Nucleus accumbens (tissue), 56 donors: ENCODE data around the gene KCNIP1.

Source experiments
- DNase-seq, 56 donors: peaks; one replicate each; lab custom pipeline; 2025; lab: John Stamatoyannopoulos, UW

Gene KCNIP1

GRCh38 chr5:170482511-170482910 is 21.3 kb upstream of the KCNIP1 start:
- no peak for DNase-seq

DNA sequence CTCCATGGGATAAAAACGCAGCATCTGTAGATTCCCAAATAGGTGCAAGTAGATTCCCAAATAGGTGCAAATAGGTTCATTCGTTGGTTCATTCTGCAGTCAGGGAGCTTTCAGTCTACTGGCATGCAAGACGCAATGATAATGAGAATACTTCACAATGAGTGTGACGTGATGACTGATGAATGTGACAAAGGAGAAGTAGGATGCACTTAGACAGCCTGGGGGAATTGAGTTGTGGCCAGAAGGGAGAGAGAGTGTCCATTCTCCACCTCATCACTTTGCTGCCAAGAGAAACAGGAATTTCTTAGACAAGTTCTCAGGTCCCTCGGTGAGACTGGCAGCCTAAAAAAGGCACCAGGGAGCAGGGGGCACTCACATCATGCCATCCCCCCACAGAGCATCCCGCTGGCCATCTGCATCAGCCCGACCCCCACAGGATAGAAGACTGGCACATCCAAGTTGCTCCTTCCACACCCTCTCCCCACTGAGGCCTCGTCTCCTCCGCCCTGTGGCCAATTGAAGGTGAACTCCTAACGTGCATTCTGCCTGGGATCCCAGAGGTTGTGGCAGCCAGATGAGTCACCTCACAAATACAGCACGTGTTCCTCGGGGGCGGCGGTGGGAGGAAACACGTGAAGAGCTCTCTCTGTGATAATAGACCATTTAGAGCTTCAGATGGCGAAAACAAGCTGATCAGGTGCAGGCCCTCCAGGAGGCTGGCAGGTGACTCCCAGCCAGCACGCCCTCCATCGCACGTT is 19.9 kb upstream of the KCNIP1 start:
- peak in 21 of 56 donors; percentile 9 to 74 (median 36) for DNase-seq

DNA sequence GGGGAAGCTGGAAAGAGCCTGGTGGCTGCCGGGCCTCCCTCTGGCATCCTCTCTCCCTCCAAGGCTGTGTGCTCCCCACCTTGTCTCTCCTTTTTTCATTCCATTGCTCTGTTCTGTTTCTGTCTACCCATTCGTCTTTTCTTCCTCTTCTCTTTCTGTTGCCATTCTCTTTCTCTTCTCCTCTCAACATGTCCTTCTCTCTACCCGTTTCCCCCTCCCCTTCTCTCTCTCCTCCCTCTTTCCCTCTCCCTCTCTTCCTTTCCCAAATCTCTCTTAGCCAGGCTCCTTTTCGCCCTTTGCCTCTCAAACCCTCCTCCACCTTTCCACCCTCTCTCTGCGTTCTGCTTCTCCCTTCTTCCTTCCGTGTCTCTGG is 19.4 kb upstream of the KCNIP1 start:
- no peak for DNase-seq

DNA sequence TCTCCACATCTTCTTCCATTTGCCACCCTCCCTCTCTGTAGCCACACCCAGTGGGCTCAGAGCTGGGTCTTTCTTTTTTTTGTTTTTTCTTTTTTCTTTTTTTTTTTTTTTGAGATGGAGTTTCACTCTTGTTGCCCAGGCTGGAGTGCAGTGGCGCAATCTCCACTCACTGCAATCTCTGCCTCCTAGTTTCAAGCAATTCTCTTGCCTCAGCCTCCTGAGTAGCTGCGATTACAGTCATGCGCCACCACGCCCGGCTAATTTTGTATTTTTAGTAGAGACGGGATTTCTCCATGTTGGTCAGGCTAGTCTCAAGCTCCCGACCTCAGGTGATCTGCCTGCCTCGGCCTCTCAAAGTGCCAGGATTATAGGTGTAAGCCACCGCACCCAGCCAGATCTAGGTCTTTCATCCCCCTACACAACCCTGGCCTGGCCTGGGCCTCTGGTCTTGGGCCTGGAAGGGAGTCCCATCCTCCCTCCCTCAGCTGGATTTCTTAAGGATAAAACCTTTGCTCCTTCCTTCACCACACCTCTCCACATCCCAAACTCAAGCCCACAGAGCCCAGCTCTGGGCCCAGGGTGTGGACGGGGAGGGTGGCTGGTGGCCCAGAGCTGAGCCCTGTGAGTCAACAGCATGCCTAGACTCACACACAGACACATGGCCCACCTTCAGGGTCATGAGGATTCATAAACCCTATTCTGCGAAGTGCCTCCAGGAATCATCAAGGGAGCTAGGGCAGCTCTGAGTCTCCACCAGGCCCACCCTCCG is 18.8 kb upstream of the KCNIP1 start:
- DNase-seq: no peak

- DNase-seq: no peak
Observed at GRCh38 chr5:170485616-170485911, 18.3 kb upstream of the KCNIP1 start.

DNA sequence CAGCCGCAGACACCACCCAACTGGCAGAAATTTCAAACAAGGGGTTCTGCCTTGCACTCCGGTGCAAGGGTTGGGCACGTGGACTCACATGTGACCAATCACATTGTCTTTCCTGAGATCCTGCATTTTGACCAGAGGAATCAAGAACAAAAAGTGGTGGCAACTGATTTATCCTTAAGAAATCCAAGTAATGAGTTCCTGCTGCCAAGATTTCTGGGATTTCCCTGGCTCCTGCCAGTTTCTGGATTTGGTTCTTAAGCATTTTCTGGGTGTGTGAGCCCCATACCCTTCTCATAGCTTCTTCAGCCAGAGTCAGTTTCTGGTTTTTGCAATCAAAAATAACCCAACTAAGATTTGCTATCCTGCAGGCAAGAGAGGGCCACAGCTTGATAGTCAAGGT is 17.4 kb upstream of the KCNIP1 start:
- no peak for DNase-seq

- no peak for DNase-seq
Observed at GRCh38 chr5:170488570-170488969, 15.2 kb upstream of the KCNIP1 start.

DNA sequence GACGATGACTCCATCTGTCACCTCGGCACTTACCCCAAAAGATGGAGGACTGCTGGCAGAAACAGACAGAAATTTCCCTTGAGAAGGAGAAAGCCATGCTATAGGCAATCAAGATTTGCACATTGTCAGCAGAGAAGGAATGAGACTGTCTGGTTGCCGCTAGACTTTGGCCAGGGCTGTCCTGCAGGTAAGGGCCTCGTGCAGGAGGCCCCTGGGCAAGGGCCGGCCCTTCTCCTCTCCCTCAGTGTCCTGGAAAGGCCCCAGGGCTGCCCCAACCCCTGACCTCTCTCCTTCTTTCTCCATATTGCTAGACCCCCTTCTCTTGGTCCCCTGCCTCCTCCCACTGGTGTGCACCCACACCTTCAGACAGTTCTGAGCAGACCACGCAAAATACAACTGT is 14.6 kb upstream of the KCNIP1 start:
- DNase-seq: no peak

DNA sequence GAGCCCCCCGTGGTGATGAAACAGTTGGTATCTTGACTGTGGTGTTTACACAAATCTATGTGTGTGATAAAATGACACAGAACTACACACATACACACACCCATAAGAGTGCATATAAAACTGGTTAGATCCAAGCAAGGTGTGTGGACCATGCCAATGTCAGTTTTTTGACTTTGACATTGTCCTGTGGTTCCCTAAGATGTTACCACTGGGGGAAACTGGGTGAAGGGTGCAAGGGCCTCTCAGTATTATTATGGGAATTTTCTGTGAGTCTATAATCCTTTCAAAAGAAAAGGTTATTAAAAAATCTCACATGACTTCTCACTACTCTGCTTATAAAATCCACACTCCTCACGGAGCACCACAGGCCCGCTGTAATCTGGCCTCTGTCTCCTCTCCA is 13.4 kb upstream of the KCNIP1 start:
- DNase-seq: no peak

GRCh38 chr5:170491479-170491878 is 12.3 kb upstream of the KCNIP1 start:
- DNase-seq: no peak

DNA sequence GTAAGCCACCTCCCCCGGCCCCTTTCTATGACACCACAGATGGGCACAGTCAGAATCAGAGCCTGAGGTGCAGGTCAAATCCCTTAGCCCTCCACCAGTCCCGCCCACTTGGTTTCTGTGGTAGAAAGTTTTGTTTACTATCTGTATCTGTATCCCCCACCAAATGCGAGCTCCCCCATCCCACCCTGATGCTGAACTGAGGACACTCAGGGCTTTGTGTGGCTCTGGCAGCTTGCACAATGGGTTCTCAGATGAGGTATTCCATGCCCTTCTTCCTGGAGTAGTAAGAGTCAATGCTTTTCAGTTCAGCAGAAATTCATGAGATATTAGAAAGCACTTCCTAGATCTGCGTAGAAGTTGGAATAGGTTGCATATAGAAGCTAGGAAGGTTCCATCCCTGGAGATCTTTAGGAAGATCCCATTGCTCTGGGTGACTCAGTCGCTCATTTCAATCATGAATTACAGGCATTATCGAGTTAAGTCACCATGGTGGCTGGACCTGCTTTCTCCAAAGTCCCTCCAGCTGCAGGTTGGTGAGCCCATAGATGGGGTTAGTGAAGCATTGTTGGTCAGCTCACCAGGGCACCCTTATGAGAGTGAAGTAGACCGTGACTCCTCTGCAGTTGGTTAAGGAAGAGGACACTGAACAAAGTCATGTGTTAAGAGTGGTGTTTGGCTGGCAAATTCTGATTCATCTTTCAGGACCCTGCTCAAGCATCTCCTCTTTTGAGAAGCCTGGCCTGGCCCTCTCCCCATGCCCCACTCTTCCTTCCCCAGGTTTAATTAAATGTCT is 10.6 kb upstream of the KCNIP1 start:
- DNase-seq: peak in 21 of 56 donors; percentile 4 to 64 (median 24)

DNA sequence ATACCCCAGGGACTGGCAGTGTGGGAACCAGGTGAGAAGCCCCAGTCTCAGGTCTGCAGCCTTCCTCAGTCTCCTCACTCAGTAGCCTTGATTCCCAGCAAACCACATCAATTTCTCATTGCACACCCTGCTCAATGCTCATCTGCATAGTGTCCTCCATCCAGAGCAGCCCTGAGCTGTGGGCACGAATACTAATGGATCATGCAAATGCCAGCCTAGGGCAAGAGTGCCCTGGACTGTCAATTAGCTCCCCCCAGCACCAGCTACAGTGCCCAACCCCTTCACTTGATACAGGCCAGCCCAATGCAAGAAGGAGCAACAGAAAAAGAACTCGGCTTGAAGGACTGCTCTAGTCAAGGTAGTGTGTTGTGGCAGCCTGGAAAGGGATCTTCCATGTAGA is 9.8 kb upstream of the KCNIP1 start:
- peak in 4 of 56 donors; percentile 8 to 43 (median 32) for DNase-seq

DNA sequence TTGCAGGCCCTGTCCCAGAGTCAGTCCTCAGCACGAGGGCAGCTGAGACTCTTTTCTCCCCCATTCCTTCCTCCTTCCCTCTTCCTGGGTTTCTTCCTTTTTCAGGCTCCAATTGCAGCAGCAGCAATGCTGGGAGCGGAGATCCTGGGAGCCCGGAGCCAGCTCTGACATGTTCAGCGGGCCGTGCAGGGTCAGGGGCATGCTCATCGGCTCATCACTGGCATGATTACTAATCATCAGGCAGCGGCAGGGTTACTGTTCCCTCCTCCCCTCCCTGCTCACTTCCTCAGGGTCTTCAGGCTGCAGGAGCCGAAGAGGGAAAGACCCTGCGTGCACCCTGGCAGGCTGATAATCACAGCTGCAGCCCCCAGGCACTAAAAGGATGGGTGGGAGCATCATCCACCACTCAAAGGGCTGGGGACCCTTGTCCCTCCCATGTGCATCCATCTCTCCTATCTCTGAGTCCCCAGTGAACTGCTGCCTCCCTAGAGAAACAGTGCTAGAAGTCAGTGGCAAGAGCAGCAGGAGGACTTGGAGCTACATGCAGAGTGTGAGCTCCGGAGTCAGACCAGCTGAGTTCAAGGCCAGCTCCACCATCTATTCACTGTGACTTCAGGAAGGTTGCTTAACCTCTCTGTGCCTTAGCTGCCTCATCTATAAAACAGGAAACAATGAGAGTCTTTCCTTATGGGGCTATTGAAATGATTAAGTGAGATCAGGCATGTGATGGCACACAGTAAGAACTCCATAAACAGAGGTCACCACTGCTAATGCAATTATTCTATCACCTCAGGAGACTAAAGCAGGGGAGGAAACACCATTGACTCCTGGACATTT is 7.8 kb upstream of the KCNIP1 start:
- DNase-seq: no peak

GRCh38 chr5:170496662-170497028 is 7.2 kb upstream of the KCNIP1 start:
- no peak for DNase-seq

DNA sequence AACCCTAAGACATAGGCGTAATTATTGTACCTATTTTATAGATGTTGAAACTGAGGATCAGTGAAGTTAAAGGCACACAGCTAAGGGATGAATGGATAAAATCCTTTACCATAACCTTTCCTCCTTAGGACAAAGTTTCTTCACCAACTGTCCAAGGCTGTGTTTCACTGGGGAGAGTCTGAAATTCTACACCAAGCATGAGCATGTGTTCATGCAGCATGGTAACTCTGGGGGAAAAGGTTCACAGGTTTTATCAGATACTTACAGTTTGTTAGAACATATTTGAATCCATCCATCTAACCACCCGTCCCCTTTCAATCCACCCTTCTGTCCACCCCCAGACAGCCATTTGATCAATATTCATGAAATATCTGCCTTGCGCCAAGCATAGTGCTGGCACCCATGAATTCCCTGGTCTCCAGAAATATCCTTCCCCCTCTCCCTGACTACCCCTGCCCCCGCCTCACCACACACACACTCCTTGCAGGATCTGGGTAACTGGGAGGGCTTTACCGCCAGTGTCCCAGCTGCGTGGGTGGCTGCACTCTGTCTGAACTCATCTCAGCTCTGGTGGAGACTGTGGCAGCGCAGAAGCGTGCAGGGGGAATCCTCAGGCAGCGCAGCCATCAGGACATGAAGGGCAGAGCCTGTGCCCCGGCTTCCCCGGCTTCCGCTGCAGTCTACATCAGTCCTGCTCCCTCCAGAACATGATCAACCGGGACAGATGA is 6.3 kb upstream of the KCNIP1 start:
- DNase-seq: peak in 22 of 56 donors; percentile 12 to 72 (median 38)

- DNase-seq: no peak
Observed at GRCh38 chr5:170498811-170499351, 4.9 kb upstream of the KCNIP1 start.

DNA sequence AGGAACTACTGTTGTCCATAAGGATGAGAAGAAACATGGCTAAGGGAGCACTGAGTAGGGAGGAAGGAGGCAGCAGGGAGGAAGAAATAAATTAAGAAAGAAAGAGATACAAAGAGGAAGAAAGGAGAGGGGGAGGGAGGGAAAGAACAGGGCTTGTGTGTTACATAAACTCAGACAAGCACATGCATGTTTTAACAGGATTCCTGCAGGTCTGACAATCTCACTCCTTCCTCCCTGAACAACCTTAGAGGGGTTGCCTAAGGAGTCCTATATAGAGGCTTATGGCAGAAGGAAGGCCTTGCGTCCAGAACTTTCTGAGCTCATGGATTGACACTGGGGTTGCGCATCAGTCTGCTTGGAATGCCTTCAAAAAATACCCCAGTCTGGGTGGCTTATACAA is 4.2 kb upstream of the KCNIP1 start:
- no peak for DNase-seq

DNA sequence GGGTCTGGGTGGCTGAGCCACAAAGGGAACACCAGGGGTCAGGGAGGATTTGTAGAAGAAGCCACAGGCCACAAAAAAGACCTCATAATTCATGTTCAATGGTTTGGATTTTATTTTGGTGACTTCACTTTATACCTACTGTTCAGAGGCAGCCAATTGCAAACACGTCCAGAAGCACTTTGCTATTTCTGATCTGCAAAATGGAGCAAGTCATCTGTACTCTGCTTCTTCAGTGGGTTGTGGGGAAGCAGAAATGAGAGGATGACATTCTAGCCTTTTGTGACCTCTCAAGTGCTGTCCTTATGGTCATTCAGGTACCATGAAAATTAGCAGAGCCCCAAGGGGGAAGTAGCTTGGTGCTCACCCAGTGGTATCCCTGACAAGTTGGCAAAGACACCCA is 2.5 kb upstream of the KCNIP1 start:
- DNase-seq: no peak

- DNase-seq: no peak
Observed at GRCh38 chr5:170501931-170502330, 1.9 kb upstream of the KCNIP1 start.
